Astrocyte of the spinal cord (primary cell): Measurements from ENCODE around the gene HDAC8.

Experiments used
- DNase-seq: peaks from one replicate; pipeline ENCODE4 v3.0.0; 2011; ENCODE audit warnings: low read depth, low spot score
- H3K4me3 ChIP-seq: 2 replicates; pipeline ENCODE4 v1.5.1; 2011; ENCODE audit warnings: low read depth, mild to moderate bottlenecking, low read length, moderate library complexity
- in situ Hi-C: cut with HindIII; loops from 2 replicates; pipeline ENCODE4 v1.10.0; 2017; ENCODE audit warnings: low sequenced_read_pairs
- TF ChIP-seq, protein P1 (sequence below): IDR thresholded peaks from 2 replicates; pipeline ENCODE4 v1.5.1; 2012; ENCODE audit warnings: low read depth, mild to moderate bottlenecking, low read length, inconsistent platforms

Gene HDAC8

DNA sequence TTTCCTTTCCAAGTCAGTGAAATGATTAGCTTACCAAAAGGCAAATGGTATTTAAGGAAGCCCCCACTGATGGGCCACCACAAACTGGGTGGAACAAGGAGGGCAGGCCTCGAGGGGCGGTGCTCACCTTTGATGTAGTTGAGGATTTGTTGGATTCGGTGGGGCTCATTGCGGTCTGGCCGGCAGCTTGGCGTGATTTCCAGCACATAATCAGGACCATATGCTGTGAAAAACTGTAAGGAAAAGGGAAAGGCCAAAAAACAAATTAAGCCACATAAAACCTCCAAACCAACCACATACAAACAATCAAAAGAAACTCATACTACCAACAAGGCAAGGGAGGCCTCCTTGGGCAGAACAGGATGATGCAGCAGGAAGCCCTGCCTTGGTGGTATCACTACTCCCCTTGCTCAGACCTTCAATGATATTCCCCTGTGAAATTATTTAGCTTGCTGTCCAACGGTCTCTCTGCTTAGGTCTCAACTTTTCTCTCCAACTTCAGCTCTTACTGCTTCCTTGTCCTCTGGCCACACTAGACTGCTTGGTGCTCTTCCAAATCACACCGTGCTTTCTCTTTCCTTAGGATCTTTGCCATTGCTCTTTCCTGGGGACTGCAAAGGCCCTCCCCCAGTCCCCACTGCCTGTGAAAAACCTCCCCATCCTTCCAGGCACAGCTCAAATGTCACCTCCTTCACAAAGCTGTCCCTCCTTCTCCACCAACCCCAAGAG, 220.9 kb downstream of the HDAC8 start:
- TF ChIP-seq, protein P1, sequence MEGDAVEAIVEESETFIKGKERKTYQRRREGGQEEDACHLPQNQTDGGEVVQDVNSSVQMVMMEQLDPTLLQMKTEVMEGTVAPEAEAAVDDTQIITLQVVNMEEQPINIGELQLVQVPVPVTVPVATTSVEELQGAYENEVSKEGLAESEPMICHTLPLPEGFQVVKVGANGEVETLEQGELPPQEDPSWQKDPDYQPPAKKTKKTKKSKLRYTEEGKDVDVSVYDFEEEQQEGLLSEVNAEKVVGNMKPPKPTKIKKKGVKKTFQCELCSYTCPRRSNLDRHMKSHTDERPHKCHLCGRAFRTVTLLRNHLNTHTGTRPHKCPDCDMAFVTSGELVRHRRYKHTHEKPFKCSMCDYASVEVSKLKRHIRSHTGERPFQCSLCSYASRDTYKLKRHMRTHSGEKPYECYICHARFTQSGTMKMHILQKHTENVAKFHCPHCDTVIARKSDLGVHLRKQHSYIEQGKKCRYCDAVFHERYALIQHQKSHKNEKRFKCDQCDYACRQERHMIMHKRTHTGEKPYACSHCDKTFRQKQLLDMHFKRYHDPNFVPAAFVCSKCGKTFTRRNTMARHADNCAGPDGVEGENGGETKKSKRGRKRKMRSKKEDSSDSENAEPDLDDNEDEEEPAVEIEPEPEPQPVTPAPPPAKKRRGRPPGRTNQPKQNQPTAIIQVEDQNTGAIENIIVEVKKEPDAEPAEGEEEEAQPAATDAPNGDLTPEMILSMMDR, result no peak
- no peak overlapping the region for H3K4me3 ChIP-seq
- in situ Hi-C loops, result no loop called here
- DNase-seq, result peak; percentile 35

DNA sequence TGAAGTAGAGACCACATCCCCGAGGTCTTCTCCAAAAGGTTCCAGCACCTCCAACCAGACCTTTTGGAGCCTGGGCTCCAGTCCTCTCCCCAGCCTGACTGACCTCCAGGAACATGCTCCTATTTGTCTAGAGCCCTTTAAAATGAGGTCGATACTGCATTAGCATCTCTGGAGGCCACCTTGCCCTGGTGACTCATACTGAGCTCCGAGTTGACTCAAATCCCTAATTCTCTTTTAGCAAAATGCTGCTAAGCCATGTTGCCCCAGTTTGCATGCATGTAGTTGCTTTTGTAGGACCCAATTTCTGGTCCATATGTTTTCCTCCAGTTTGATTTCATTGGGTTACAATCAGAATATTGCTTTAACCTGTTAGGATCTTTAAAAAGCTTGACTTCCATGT, 223.5 kb downstream of the HDAC8 start:
- in situ Hi-C loops, result no loop called here
- DNase-seq, result no peak
- TF ChIP-seq, protein P1, result no peak
- no peak overlapping the region for H3K4me3 ChIP-seq

DNA sequence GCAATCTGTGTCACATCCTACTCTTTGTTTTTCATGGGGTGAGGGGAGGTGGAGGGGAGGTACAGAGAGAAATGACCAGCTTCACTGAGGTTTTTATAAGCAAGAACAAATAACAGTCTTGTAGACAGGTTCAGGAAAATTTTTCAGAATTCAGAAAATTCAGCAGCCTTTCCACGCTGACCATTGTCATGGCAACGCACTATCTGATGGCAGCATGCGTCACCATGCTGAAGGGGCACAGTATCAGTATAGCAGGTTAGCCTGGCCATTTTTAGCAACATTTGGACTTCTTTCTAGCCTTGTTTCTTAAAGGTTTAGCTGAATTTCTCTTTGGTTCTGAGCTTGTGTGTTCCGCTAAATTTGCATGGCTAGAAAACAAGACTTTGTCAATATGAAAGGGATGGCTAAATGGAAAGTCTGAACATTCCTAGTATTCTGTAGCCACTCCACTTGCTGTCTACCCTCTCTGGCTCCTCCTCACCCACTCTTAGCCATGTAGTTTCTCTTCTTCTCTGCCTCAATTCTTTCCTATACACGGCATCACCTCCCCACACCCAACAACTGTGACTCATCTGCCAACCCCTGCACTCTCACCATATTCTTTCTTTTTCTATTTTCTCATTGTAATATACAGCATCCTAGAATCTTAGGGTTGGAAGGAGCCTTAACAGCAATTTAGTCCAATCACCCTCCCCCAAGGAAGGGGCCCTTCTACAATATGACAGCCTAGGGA, 224.2 kb downstream of the HDAC8 start:
- TF ChIP-seq, protein P1, result no peak
- no peak overlapping the region for H3K4me3 ChIP-seq
- in situ Hi-C loops, result no loop called here
- DNase-seq, result no peak

DNA sequence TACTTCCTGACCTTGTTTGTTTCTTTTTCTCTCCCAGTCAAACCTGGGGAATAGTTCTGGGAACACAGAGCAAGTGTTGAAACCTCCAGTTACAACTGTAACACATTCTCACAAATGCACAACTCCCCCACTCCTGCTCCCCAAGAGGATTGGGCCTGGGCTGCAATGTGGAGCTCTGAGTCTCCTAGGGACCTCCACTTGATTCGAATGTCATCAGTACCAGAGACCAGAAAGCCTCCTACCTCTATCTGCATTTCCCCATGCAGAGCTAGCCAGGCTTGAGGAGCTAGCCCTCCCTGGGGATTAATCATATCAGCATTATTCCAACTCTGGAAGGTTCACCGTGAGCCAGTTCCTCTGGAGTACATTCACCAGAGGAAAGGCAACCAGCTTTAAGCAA, 225.3 kb downstream of the HDAC8 start:
- no peak for DNase-seq
- H3K4me3 ChIP-seq, result no peak overlapping the region
- in situ Hi-C loops, result no loop called here
- TF ChIP-seq, protein P1, result no peak

DNA sequence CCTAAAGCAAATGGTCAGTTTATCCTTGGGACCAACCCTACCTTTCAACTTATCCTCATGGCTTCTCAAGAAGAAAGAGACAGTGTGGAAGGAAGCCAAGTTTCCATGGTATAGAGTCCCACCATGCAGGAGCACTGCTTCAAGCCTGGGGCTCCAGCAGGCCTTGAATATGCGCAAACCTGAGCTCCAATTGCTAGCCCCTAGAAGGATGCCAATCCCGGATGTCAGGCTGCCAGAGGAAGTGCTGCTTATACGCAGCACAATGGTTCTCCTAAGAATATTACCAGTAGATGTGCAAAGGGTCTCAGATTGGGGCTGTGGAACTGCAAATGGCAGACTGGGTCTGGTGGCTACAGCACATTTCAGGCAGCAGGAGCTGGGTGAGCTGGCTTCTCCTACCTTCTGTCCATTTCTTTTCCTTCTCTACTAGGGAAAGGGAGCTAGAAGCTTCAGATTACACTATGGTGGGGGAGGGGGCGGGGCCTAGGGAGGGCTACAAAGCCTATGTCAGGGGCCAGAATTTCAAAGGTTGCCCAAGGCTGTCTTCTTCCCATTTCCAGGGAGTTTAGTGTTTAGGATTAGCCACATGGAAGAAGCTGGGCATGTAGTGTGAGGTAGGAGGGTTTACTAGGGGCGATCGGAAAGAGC, 226.2 kb downstream of the HDAC8 start:
- no peak overlapping the region for H3K4me3 ChIP-seq
- in situ Hi-C loops, result no loop called here
- no peak for DNase-seq
- TF ChIP-seq, protein P1, result no peak

DNA sequence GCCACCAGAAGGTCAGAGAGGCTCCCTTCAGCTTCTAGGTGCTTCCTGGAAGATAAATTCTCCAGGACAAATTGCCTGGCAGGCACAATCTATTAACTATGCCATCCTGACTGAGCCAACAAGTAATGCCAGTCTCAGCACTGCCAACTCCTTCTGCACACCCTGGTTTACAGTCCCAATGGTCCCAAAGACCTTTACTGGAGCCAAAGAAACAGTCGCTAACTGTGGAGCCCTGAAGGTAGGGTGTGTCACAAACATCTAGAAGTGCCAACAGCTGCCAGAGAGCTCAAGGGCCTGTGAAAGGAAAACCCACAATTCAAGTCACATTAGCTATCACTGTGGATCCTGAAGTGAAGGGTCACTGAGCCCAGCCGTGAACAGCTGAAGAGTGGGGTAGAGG, 232.0 kb downstream of the HDAC8 start:
- in situ Hi-C loops, result no loop called here
- DNase-seq, result no peak
- TF ChIP-seq, protein P1, result no peak
- no peak overlapping the region for H3K4me3 ChIP-seq
